HG02884 (cell line): ENCODE results near the gene MYL11.
A peak's percentile ranks its signal among the peaks of the same experiment; 100 is the strongest.

Experiments used
- ATAC-seq: cut with Tn5 transposase; IDR thresholded peaks from one replicate; pipeline ENCODE4 v1.9.1; 2021; ENCODE audit warnings: mild to moderate bottlenecking, moderate library complexity; ENCODE audit not compliant: unreplicated experiment

MYL11 gene

GRCh38 chr16:30369938-30370455 is 4.6 kb upstream of the MYL11 start:
- ATAC-seq = peak; percentile 4

GRCh38 chr16:30370456-30371247 is 4.0 kb upstream of the MYL11 start, which contains the start of gene TBC1D10B:
Gene TBC1D10B (minus strand): TSS chr16:30370494. CDS start chr16:30370183, 311 bp downstream.
- peak; percentile 85 for ATAC-seq

- ATAC-seq = no peak
These were observed 3.3 kb upstream of the MYL11 start for GRCh38 chr16:30371248-30371816.

GRCh38 chr16:30372038-30372712 is 2.4 kb upstream of the MYL11 start:
- no peak for ATAC-seq

GRCh38 chr16:30372725-30373124 is 1.9 kb upstream of the MYL11 start:
- no peak for ATAC-seq

GRCh38 chr16:30375864-30376263 is 1.3 kb downstream of the MYL11 start:
- ATAC-seq = no peak

GRCh38 chr16:30376461-30376902 is 1.9 kb downstream of the MYL11 start:
- no peak for ATAC-seq

- ATAC-seq = no peak
These were observed 2.6 kb downstream of the MYL11 start for GRCh38 chr16:30377050-30377811.

- no peak for ATAC-seq
These were observed 3.2 kb downstream of the MYL11 start for GRCh38 chr16:30377812-30378235.

GRCh38 chr16:30378236-30379157 is 3.9 kb downstream of the MYL11 start:
- ATAC-seq = peak; percentile 75

- no peak for ATAC-seq
These were observed 4.7 kb downstream of the MYL11 start for GRCh38 chr16:30379158-30379783.

GRCh38 chr16:30380072-30380802 is 5.6 kb downstream of the MYL11 start:
- no peak for ATAC-seq

- ATAC-seq = no peak
These were observed 6.2 kb downstream of the MYL11 start for GRCh38 chr16:30380803-30381208.

- ATAC-seq = no peak
These were observed 6.9 kb downstream of the MYL11 start for GRCh38 chr16:30381291-30382041.

GRCh38 chr16:30382111-30382881 is 7.7 kb downstream of the MYL11 start, which contains the start of gene SEPTIN1:
Gene SEPTIN1 (minus strand): TSS chr16:30382561. CDS start chr16:30382542, 19 bp downstream.
- no peak for ATAC-seq

GRCh38 chr16:30383521-30383920 is 8.9 kb downstream of the MYL11 start:
- no peak for ATAC-seq

GRCh38 chr16:30394592-30395154 is 20.1 kb downstream of the MYL11 start:
- no peak for ATAC-seq
